AG09319 (cell line): ENCODE measurements around the gene MAST2.

Experiments used
- DNase-seq: peaks from one replicate; pipeline ENCODE4 v3.0.0-alpha.2; 2010; ENCODE audit warnings: low read depth; ENCODE audit errors: extremely low read depth
- TF ChIP-seq, protein P1 (sequence below): IDR thresholded peaks from 2 replicates; pipeline ENCODE4 v1.5.1; 2011; ENCODE audit warnings: low read depth, mild to moderate bottlenecking, inconsistent platforms, low read length, moderate library complexity

MAST2 gene

GRCh38 chr1:45814776-45815175 lies 11.4 kb downstream of the MAST2 start:
- TF ChIP-seq, protein P1, sequence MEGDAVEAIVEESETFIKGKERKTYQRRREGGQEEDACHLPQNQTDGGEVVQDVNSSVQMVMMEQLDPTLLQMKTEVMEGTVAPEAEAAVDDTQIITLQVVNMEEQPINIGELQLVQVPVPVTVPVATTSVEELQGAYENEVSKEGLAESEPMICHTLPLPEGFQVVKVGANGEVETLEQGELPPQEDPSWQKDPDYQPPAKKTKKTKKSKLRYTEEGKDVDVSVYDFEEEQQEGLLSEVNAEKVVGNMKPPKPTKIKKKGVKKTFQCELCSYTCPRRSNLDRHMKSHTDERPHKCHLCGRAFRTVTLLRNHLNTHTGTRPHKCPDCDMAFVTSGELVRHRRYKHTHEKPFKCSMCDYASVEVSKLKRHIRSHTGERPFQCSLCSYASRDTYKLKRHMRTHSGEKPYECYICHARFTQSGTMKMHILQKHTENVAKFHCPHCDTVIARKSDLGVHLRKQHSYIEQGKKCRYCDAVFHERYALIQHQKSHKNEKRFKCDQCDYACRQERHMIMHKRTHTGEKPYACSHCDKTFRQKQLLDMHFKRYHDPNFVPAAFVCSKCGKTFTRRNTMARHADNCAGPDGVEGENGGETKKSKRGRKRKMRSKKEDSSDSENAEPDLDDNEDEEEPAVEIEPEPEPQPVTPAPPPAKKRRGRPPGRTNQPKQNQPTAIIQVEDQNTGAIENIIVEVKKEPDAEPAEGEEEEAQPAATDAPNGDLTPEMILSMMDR: no peak

GRCh38 chr1:45815667-45816458 lies 12.5 kb downstream of the MAST2 start:
- TF ChIP-seq, protein P1: no peak

More at GRCh38 chr1:45814776-45815175, 11.4 kb downstream of the MAST2 start:
- DNase-seq: no peak

DNA sequence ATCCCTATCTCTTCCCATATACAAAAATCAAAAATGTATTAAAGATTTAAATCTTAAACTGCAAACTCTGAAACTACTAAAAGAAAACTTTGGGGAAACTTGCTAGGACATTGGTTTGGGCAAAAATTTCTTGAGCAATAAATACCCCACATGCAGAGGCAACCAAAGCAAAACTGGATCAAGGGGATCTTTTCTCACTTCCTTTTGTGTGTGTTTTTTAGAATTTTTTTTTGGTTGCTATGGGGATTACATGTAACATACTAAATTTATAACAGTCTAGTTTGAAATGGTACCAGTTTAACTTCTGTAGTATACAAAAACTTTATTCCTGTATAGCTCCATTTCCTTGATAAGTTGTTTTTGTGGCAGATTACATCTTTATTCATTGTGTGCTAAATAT lies 16.8 kb downstream of the MAST2 start:
- TF ChIP-seq, protein P1: no peak
- no peak for DNase-seq

More at GRCh38 chr1:45815667-45816458, 12.5 kb downstream of the MAST2 start:
- DNase-seq: no peak

GRCh38 chr1:45820788-45821187 lies 17.4 kb downstream of the MAST2 start:
- TF ChIP-seq, protein P1: no peak
- DNase-seq: no peak

GRCh38 chr1:45822644-45823043 lies 19.2 kb downstream of the MAST2 start:
- no peak for DNase-seq
- TF ChIP-seq, protein P1: no peak

DNA sequence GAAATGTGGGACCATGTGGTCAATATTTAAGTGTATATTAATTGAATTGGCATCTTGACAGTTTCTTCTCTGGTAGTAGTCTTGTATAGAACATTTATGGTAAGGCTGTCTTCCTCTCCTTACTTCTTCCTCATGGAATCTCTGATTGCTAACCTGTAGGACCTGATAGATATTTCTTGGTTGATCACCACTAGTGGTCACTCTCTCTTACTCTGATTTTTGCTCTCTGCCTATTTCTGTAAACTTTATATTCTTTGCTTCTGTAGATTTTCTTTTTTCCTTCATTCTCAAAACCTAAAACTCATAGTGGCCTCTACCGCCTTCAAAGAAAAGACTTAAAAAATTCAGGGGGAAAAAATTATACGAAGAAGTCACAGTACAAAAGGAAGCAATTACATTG lies 21.2 kb downstream of the MAST2 start:
- TF ChIP-seq, protein P1: no peak
- DNase-seq: no peak

GRCh38 chr1:45827256-45827655 lies 23.8 kb downstream of the MAST2 start:
- DNase-seq: no peak
- TF ChIP-seq, protein P1: no peak
